Mesothelial cell of epicardium (in vitro differentiated cells): ENCODE measurements around the gene AOPEP. TPM values are rescaled to one million over a fixed set of nuclear protein-coding genes. Genes with fewer than 3 reads are reported as not detected.

ENCODE experiments used
- DNase-seq, 2 experiments: peaks; one replicate each; pipeline ENCODE4 v3.0.0; 2021; ENCODE audit warnings: low spot score in 2 of 2; ENCODE audit not compliant: unreplicated experiment in 2 of 2
- H3K27ac Mint-ChIP-seq: 2 replicates; pipeline ENCODE4 v1.8.0; 2021; ENCODE audit warnings: mixed read lengths
- H3K27me3 Mint-ChIP-seq: 2 replicates; pipeline ENCODE4 v1.8.0; 2021; ENCODE audit warnings: low read depth, mixed read lengths
- H3K36me3 Mint-ChIP-seq: 2 replicates; pipeline ENCODE4 v1.8.0; 2021; ENCODE audit warnings: mixed read lengths
- H3K4me1 Mint-ChIP-seq: 2 replicates; pipeline ENCODE4 v1.8.0; 2021; ENCODE audit warnings: mixed read lengths
- H3K4me3 Mint-ChIP-seq: 2 replicates; pipeline ENCODE4 v1.8.0; 2021; ENCODE audit warnings: mild to moderate bottlenecking, moderate library complexity, mixed read lengths
- H3K9me3 Mint-ChIP-seq: 2 replicates; pipeline ENCODE4 v1.8.0; 2021; ENCODE audit warnings: mixed read lengths
- CTCF ChIP-seq: fragments of 200-600 bp; sonication (generic); IDR thresholded peaks from one replicate; pipeline ENCODE4 v1.5.0; 2021; ENCODE audit warnings: antibody characterized with exemption; ENCODE audit not compliant: unreplicated experiment
- total RNA-seq: library from RNA; stranded (reverse); gene quantifications from 3 replicates; pipeline ENCODE4 v1.2.1, GENCODE V29; 2021

AOPEP gene
- total RNA-seq, 1 donor from 2014 or later, result 63.0 TPM

GRCh38 chr9:95022657-95023056 is 296.2 kb downstream of the AOPEP start:
- no peaks in the 10 kb centered on the region for H3K27me3 Mint-ChIP-seq
- H3K4me3 Mint-ChIP-seq, result no peak overlapping the region
- no peaks in the 10 kb centered on the region for H3K9me3 Mint-ChIP-seq
- peak overlapping the region; percentile 92 for H3K27ac Mint-ChIP-seq
- DNase-seq, result no peak
- peaks cover 23% of the 10 kb centered on the region for H3K36me3 Mint-ChIP-seq
- no peak for TF ChIP-seq CTCF
- peaks cover 54% of the 10 kb centered on the region for H3K4me1 Mint-ChIP-seq

DNA sequence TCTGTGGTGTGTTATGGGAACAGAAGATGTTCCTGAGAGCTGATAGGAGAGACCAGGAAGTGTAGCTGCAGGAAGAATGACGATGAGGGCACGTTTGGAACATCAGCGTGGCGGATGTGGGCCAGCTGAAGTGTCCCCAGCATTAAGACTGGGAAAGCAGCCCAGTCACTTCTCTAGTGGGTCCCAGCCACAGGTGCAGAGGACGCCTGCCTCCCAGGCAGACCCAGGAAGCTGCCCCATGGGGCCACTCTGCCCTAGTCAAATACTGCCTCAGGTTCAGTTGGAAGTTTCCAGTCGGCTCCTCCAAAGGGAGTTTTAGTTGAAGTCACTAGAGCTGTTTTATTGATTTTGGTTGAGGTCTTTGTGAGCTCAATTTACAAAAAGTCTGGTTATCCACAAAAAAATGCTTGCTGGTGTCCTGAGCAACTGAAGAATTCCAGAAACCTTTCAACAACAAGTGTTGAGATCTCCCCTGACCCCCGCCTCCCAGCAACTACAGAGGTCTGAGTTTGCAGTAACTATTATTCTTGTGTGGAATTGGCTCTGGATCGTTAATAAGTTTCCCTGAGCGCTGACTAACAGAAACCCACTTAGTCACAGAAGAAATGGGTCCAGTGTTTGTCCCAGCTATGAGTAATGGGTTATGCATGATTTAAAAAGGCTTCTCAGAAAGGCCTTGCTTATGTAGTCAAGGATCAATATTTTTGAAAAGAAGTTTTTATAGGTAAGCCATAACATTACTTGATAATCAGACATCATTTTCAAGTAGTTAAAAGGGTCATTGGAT is 296.9 kb downstream of the AOPEP start:
- H3K27ac Mint-ChIP-seq, result peak overlapping the region; percentile 92
- H3K4me1 Mint-ChIP-seq, result peaks cover 59% of the 10 kb centered on the region
- no peaks in the 10 kb centered on the region for H3K27me3 Mint-ChIP-seq
- no peak for DNase-seq
- no peaks in the 10 kb centered on the region for H3K9me3 Mint-ChIP-seq
- H3K4me3 Mint-ChIP-seq, result no peak overlapping the region
- H3K36me3 Mint-ChIP-seq, result peaks cover 21% of the 10 kb centered on the region
- TF ChIP-seq CTCF, result no peak

DNA sequence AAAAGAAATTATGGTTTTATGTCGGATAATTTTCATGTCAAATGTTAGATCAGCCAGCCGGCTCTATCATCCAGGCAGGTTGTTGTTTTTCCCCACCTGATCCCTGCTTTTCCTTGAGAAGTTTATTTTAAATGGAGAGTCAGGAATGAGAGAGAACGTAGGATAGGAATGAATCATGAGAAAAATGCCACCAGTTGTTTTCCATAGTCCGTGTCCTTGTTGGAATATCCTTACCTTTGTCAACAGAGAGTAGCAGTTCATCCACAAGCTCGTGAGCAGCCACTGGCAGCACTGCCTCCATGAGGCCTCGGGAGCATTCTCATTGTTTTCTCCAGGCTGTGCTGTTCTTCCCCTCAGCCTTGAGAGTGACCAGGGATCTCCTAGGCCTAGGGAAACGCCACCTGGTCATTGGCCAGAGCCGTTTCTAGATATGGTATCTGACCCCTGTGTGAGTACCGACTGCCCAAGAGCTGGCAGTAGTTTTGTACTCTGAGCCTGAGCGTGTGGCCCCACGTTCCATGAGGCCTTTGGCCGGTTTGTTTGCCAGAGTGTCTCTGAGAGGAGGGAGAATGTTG is 297.7 kb downstream of the AOPEP start:
- no peaks in the 10 kb centered on the region for H3K27me3 Mint-ChIP-seq
- TF ChIP-seq CTCF, result no peak
- DNase-seq, result no peak
- H3K36me3 Mint-ChIP-seq, result peaks cover 21% of the 10 kb centered on the region
- peak overlapping the region; percentile 92 for H3K27ac Mint-ChIP-seq
- peaks cover 53% of the 10 kb centered on the region for H3K4me1 Mint-ChIP-seq
- no peak overlapping the region for H3K4me3 Mint-ChIP-seq
- no peaks in the 10 kb centered on the region for H3K9me3 Mint-ChIP-seq

- peak in 1 of 2 experiments; percentile 52 for DNase-seq
- no peak for TF ChIP-seq CTCF
- H3K27me3 Mint-ChIP-seq, result no peaks in the 10 kb centered on the region
- H3K27ac Mint-ChIP-seq, result peak overlapping the region; percentile 91
- no peak overlapping the region for H3K4me3 Mint-ChIP-seq
- H3K4me1 Mint-ChIP-seq, result peaks cover 55% of the 10 kb centered on the region
- peaks cover 12% of the 10 kb centered on the region for H3K36me3 Mint-ChIP-seq
- no peaks in the 10 kb centered on the region for H3K9me3 Mint-ChIP-seq
Observed at GRCh38 chr9:95025213-95026147, 299.0 kb downstream of the AOPEP start.

DNA sequence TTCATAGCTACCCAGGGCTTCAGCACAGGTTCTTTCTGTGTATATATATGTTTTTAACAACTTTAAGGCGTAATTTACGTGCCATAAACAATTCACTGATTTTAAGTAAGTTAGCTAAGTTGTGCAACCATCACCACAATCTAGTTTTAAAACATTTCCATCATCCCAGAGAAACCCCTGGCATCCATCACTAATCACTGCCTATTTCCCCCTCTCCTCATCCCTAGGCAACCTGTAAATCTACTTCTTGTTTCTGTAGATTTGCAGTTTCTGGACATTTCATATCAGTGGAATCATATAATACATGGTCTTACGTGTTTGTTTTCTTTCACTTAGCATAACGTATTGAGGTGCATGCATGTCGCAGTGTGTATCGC is 299.6 kb downstream of the AOPEP start:
- Mint-ChIP-seq H3K27ac (peak overlapping the region; percentile 91), H3K4me3 (no peak overlapping the region), H3K4me1 (peaks cover 61% of the 10 kb centered on the region), H3K9me3 (no peaks in the 10 kb centered on the region), H3K36me3 (peaks cover 12% of the 10 kb centered on the region), H3K27me3 (no peaks in the 10 kb centered on the region)
- no peak for DNase-seq
- no peak for TF ChIP-seq CTCF
